GM12864 (cell line): ENCODE results near the gene PUS10.
"Not testable (repeated sequence)": the region's sequence is repeated elsewhere in the genome, so short reads cannot be mapped to it uniquely, and the experiment has no call there.

Experiments
- DNase-seq: peaks from one replicate; pipeline ENCODE4 v3.0.0-alpha.2; 2011; ENCODE audit warnings: low read depth
- H3K4me3 ChIP-seq: 2 replicates; pipeline ENCODE4 v1.5.1; 2011; ENCODE audit warnings: mild to moderate bottlenecking, low read depth, low read length, control low read depth
- CTCF ChIP-seq: IDR thresholded peaks from 2 replicates; pipeline ENCODE4 v1.5.1; 2011; ENCODE audit warnings: low read depth, mild to moderate bottlenecking, moderate library complexity, low read length, control low read depth, inconsistent platforms; ENCODE audit errors: missing control alignments

The PUS10 gene

GRCh38 chr2:61018798-61019197 is 743 bp upstream of the PUS10 start:
- TF ChIP-seq CTCF: no peak

GRCh38 chr2:61018318-61018755 is 282 bp upstream of the PUS10 start:
- DNase-seq: no peak
- TF ChIP-seq CTCF: no peak
- H3K4me3 ChIP-seq: peak overlapping the region; percentile 68

More at GRCh38 chr2:61018798-61019197, 743 bp upstream of the PUS10 start:
- DNase-seq: no peak
- peak overlapping the region; percentile 68 for H3K4me3 ChIP-seq

- H3K4me3 ChIP-seq: peak overlapping the region; percentile 68
- DNase-seq: peak; percentile 59
- TF ChIP-seq CTCF: no peak
Measured at GRCh38 chr2:61017003-61017555, 976 bp downstream of the PUS10 start.

- no peak for DNase-seq
- peak overlapping the region; percentile 68 for H3K4me3 ChIP-seq
- no peak for TF ChIP-seq CTCF
Measured at GRCh38 chr2:61016392-61017002, 1.6 kb downstream of the PUS10 start.

GRCh38 chr2:61015976-61016375 is 2.1 kb downstream of the PUS10 start:
- peak overlapping the region; percentile 68; the same call in 1 of the 2 replicates for H3K4me3 ChIP-seq
- DNase-seq: no peak
- no peak for TF ChIP-seq CTCF

- H3K4me3 ChIP-seq: no peak overlapping the region
- no peak for TF ChIP-seq CTCF
- DNase-seq: no peak
Measured at GRCh38 chr2:61014763-61015162, 3.3 kb downstream of the PUS10 start.

- TF ChIP-seq CTCF: no peak
- DNase-seq: no peak
- H3K4me3 ChIP-seq: no peak overlapping the region
Measured at GRCh38 chr2:61013382-61013781, 4.7 kb downstream of the PUS10 start.

GRCh38 chr2:61012303-61012702 is 5.8 kb downstream of the PUS10 start:
- not testable (repeated sequence) for DNase-seq, H3K4me3 ChIP-seq
